Panc1 (cell line): ENCODE data around the gene CYP39A1. TPM values are rescaled to one million over a fixed set of nuclear protein-coding genes. Genes with fewer than 3 reads are reported as not detected.

Experiments
- ATAC-seq: fragments of 200-7000 bp; cut with Tn5 transposase; 2 replicates; pipeline ENCODE4 v1.9.1; 2020; ENCODE audit warnings: mild to moderate bottlenecking, moderate library complexity
- BruUV-seq: library from RNA; stranded (reverse); fragments of 400-500 nt; replicated peaks from 2 replicates; lab custom pipeline; 2021; lab: Mats Ljungman, UMichigan
- CTCF ChIA-PET: fragments of 300-600 bp; sonication (Branson Sonifier 250); formaldehyde crosslinking; loops from one replicate; lab custom pipeline; 2022; ENCODE audit warnings: antibody characterized with exemption; lab: Charles Lee
- POLR2A ChIA-PET: fragments of 300-600 bp; sonication (Branson Sonifier 250); formaldehyde crosslinking; loops from one replicate; lab custom pipeline; 2022; ENCODE audit warnings: antibody characterized with exemption; lab: Charles Lee
- DNase-seq: peaks from one replicate; pipeline ENCODE4 v3.0.0-alpha.2; 2010; ENCODE audit warnings: low read depth, low spot score
- H3K27ac ChIP-seq: 2 replicates; pipeline ENCODE4 v1.5.1; 2011; ENCODE audit warnings: mild to moderate bottlenecking, low read length, inconsistent platforms
- H3K27me3 ChIP-seq: fragments of 200-500 bp; sonication (Bioruptor generic); 2 replicates; pipeline ENCODE4 v1.6.0; 2014; ENCODE audit warnings: low read length, inconsistent platforms; ENCODE audit not compliant: control insufficient read depth, insufficient read depth
- H3K36me3 ChIP-seq: fragments of 200-500 bp; sonication (Bioruptor generic); 2 replicates; pipeline ENCODE4 v1.5.1; 2014; ENCODE audit warnings: inconsistent platforms, mild to moderate bottlenecking, low read length, moderate library complexity; ENCODE audit not compliant: control insufficient read depth, insufficient read depth
- H3K4me1 ChIP-seq: 2 replicates; pipeline ENCODE4 v1.5.1; 2011; ENCODE audit warnings: inconsistent platforms, mild to moderate bottlenecking, low read length, moderate library complexity; ENCODE audit not compliant: control insufficient read depth, insufficient read depth
- H3K4me3 ChIP-seq, 2 experiments: 2 replicates each; pipeline ENCODE4 v1.5.1; 2011 to 2012; ENCODE audit warnings: low read depth in 2 of 2, low read length in 2 of 2, mild to moderate bottlenecking in 2 of 2, inconsistent platforms in 1 of 2, moderate library complexity in 1 of 2
- H3K9me3 ChIP-seq: fragments of 200-500 bp; sonication (Bioruptor generic); 2 replicates; pipeline ENCODE4 v1.5.1; 2014; ENCODE audit warnings: low read depth, mild to moderate bottlenecking, inconsistent platforms, low read length, moderate library complexity; ENCODE audit not compliant: control insufficient read depth, insufficient read depth
- CTCF ChIP-seq: fragments of 450-650 bp; IDR thresholded peaks from 2 replicates; pipeline ENCODE4 v1.5.1; 2017; ENCODE audit warnings: mild to moderate bottlenecking
- POLR2AphosphoS5 ChIP-seq: IDR thresholded peaks from 2 replicates; pipeline ENCODE4 v1.6.1; 2012; ENCODE audit warnings: mild to moderate bottlenecking, low read depth, low read length, moderate library complexity
- REST ChIP-seq, 2 experiments: IDR thresholded peaks; 2 replicates each; pipeline ENCODE4 v1.6.1; 2011 to 2012; ENCODE audit warnings: low read depth in 2 of 2, control low read depth in 1 of 2, low read length in 1 of 2, mild to moderate bottlenecking in 1 of 2, moderate library complexity in 1 of 2; ENCODE audit not compliant: insufficient read depth in 1 of 2
- SIN3A ChIP-seq: IDR thresholded peaks from 2 replicates; pipeline ENCODE4 v1.6.1; 2012; ENCODE audit warnings: low read depth, mild to moderate bottlenecking, low read length, moderate library complexity, borderline replicate concordance; ENCODE audit not compliant: insufficient read depth
- TCF7L2 ChIP-seq: IDR thresholded peaks from 2 replicates; pipeline ENCODE4 v1.6.1; 2011; ENCODE audit warnings: mild to moderate bottlenecking, low read depth, low read length, inconsistent platforms
- in situ Hi-C: cut with HindIII; loops from 2 replicates; pipeline ENCODE4 v1.10.0; 2016; ENCODE audit warnings: low sequenced_read_pairs, low pct_unique_long_range_greater_than_20kb
- intact Hi-C: fragments of 100-400 bp; cut with micrococcal nuclease; formaldehyde crosslinking; loops from one replicate; pipeline ENCODE4 v1.10.0; 2022; ENCODE audit not compliant: unreplicated experiment
- total RNA-seq: library from RNA; stranded (reverse); gene quantifications from one replicate; pipeline ENCODE4 v1.2.1, GENCODE V29; 2021; ENCODE audit not compliant: unreplicated experiment

Gene CYP39A1
- total RNA-seq, 1 experiment from 2014 or later: 0.72 TPM

GRCh38 chr6:46689657-46690056, 37.0 kb upstream of the CYP39A1 start:
- no peak for DNase-seq
- intact Hi-C loops (no loop called here), in situ Hi-C loops (no loop called here)
- ChIA-PET CTCF (no interaction called here), POLR2A (no interaction called here)
- Histone ChIP-seq H3K4me3 (no peak overlapping the region), H3K27ac (no peak overlapping the region), H3K36me3 (no peaks in the 10 kb centered on the region), H3K4me1 (no peaks in the 10 kb centered on the region), H3K27me3 (peaks cover 2% of the 10 kb centered on the region; the same call in 1 of the 2 replicates), H3K9me3 (no peaks in the 10 kb centered on the region)
- no peak for ATAC-seq
- BruUV-seq: no TSS peak
- no peak for TF ChIP-seq TCF7L2
- TF ChIP-seq SIN3A: no peak
- no peak for TF ChIP-seq REST (IDR thresholded peaks at IDR 0.05; ENCODE audit: insufficient read depth in 1 of 2, low read depth in 2 of 2, low read length in 1 of 2)
- no peak for TF ChIP-seq POLR2AphosphoS5

- DNase-seq: no peak
- Histone ChIP-seq H3K4me1 (no peaks in the 10 kb centered on the region), H3K27ac (no peak overlapping the region), H3K9me3 (no peaks in the 10 kb centered on the region), H3K27me3 (peaks cover 2% of the 10 kb centered on the region; the same call in 1 of the 2 replicates), H3K4me3 (no peak overlapping the region), H3K36me3 (no peaks in the 10 kb centered on the region)
- TF ChIP-seq POLR2AphosphoS5 (no peak), TCF7L2 (no peak), CTCF (no peak), SIN3A (no peak), REST (IDR thresholded peaks at IDR 0.05; ENCODE audit: insufficient read depth in 1 of 2, low read depth in 2 of 2, low read length in 1 of 2) (no peak)
- ChIA-PET POLR2A (no interaction called here), CTCF (no interaction called here)
- intact Hi-C loops (no loop called here), in situ Hi-C loops (no loop called here)
- no TSS peak for BruUV-seq
- ATAC-seq: no peak
These were observed 36.3 kb upstream of the CYP39A1 start for GRCh38 chr6:46688966-46689335.
